Subcutaneous abdominal adipose tissue (tissue), 5 donors: Measurements from ENCODE around the gene PLPP3.

Experiments used
- H3K27ac ChIP-seq: one replicate; pipeline ENCODE4 v1.7.0; 2013; ENCODE audit warnings: low read depth, mild to moderate bottlenecking, inconsistent platforms, low read length, moderate library complexity
- H3K27me3 ChIP-seq, 5 donors: one replicate each; pipeline ENCODE4 v1.7.0; 2013; ENCODE audit warnings: low read length in 5 of 5, inconsistent platforms in 1 of 5; ENCODE audit not compliant: control insufficient read depth in 5 of 5, insufficient read depth in 4 of 5
- H3K36me3 ChIP-seq, 5 donors: one replicate each; pipeline ENCODE4 v1.7.0; 2013; ENCODE audit warnings: low read length in 5 of 5; ENCODE audit not compliant: control insufficient read depth in 5 of 5, insufficient read depth in 5 of 5
- H3K4me1 ChIP-seq, 5 donors: one replicate each; pipeline ENCODE4 v1.7.0; 2013; ENCODE audit warnings: low read length in 5 of 5, mild to moderate bottlenecking in 3 of 5, moderate library complexity in 1 of 5; ENCODE audit not compliant: control insufficient read depth in 5 of 5, insufficient read depth in 5 of 5
- H3K4me3 ChIP-seq, 5 donors: one replicate each; pipeline ENCODE4 v1.7.0; 2013; ENCODE audit warnings: low read length in 5 of 5, low read depth in 1 of 5
- H3K9ac ChIP-seq, 5 donors: one replicate each; pipeline ENCODE4 v1.7.0; 2013; ENCODE audit warnings: low read length in 5 of 5, mild to moderate bottlenecking in 4 of 5, moderate library complexity in 3 of 5
- H3K9me3 ChIP-seq, 5 donors: one replicate each; pipeline ENCODE4 v1.7.0; 2013; ENCODE audit warnings: low read length in 5 of 5; ENCODE audit not compliant: control insufficient read depth in 5 of 5
- donor health status: healthy.
- donor health status: healthy.
- donor health status: healthy.
- donor health status: healthy.
- donor health status: healthy.

The PLPP3 gene

GRCh38 chr1:56505792-56506743, 73.3 kb downstream of the PLPP3 start:
- Histone ChIP-seq H3K27me3 (no peaks in the 10 kb centered on the region), H3K9me3 (no peaks in the 10 kb centered on the region), H3K9ac (no peak overlapping the region), H3K4me1 (peaks cover 16 to 68% (median 48%) of the 10 kb centered on the region in 5 donors), H3K27ac (peak overlapping the region; percentile 60), H3K36me3 (peaks cover 17 to 79% (median 47%) of the 10 kb centered on the region in 5 donors), H3K4me3 (no peak overlapping the region)

DNA sequence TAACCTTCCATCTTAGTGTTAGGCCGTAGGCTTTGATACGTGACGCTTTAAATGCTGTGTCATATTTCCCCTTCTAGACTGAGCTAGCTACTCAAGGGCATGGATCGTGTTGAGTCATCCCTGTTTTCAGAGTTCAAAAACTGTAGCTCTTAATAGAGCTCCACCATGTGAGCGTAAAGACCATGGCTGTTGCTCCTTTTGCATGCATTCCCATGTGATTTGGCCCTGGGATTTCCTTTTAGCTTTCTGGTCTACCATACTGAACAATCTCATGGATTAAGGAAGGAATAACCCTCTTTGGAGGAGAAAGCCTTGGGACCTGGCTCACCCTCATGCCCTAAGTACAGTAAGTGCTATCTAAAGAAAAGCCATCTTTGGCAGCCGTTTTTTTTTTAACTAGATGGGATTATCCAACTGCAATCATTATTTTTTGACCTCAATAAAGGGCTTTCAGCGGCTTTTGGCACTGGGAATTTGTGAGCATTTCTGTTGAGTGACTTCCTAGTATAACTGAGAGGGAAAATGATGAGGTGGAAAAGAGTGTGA, 76.6 kb downstream of the PLPP3 start:
- Histone ChIP-seq H3K4me3 (no peak overlapping the region), H3K27ac (no peak overlapping the region), H3K4me1 (peaks cover 4 to 41% (median 19%) of the 10 kb centered on the region in 5 donors), H3K9ac (no peak overlapping the region), H3K27me3 (no peaks in the 10 kb centered on the region), H3K36me3 (peaks cover 20 to 64% (median 37%) of the 10 kb centered on the region in 5 donors), H3K9me3 (no peaks in the 10 kb centered on the region)

DNA sequence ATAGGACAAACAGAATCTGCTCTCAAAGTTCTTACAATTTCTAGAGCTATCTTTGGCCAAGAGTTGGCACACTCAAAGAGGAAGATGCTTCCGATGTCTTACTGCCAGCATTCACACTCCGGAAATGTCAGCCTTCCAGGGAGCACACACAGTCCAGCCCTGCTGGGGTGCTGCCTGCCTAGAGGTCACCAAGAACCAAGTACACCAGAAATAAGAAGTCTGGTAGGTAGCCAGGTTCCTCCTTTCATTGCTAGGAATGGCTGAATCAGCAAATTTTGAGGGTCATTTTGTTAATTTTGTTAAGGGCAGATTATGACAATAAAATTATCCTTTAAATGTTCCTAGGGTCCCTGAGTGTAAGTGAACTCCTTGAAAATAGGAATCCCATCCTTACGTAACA, 77.5 kb downstream of the PLPP3 start:
- Histone ChIP-seq H3K9me3 (no peaks in the 10 kb centered on the region), H3K9ac (no peak overlapping the region), H3K4me1 (peaks cover 1 to 41% (median 10%) of the 10 kb centered on the region in 5 donors), H3K27ac (peak overlapping the region; percentile 19), H3K36me3 (peaks cover 18 to 62% (median 29%) of the 10 kb centered on the region in 5 donors), H3K27me3 (no peaks in the 10 kb centered on the region), H3K4me3 (no peak overlapping the region)

DNA sequence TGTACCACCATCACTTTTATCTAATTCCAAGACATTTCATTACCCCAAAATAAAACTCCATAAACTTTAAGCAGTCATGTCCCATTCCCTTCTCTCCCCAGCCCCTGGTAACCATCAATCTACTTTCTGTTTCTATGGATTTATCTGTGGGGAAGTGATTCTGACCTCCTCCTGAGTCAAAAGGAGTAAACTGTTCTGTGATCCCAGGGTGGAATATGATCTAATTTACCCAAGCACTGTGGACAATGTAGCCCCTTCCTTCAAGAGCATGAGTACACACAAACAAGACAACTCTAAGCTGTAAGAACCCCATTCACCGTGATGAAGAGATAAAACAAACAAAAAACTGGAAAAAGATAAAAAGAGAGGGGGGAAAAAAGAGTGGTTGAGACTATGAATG, 77.9 kb downstream of the PLPP3 start:
- Histone ChIP-seq H3K36me3 (peaks cover 18 to 62% (median 28%) of the 10 kb centered on the region in 5 donors), H3K4me1 (peaks cover 0 to 41% (median 8%) of the 10 kb centered on the region in 5 donors), H3K27me3 (no peaks in the 10 kb centered on the region), H3K9ac (no peak overlapping the region), H3K4me3 (no peak overlapping the region), H3K27ac (peak overlapping the region; percentile 19), H3K9me3 (no peaks in the 10 kb centered on the region)

- Histone ChIP-seq H3K9ac (no peak overlapping the region), H3K27ac (peak overlapping the region; percentile 24), H3K4me3 (no peak overlapping the region), H3K36me3 (peaks cover 24 to 54% (median 39%) of the 10 kb centered on the region in 5 donors), H3K27me3 (no peaks in the 10 kb centered on the region), H3K9me3 (no peaks in the 10 kb centered on the region), H3K4me1 (peaks cover 0 to 35% (median 7%) of the 10 kb centered on the region in 5 donors)
These were observed 82.3 kb downstream of the PLPP3 start for GRCh38 chr1:56496821-56497772.

DNA sequence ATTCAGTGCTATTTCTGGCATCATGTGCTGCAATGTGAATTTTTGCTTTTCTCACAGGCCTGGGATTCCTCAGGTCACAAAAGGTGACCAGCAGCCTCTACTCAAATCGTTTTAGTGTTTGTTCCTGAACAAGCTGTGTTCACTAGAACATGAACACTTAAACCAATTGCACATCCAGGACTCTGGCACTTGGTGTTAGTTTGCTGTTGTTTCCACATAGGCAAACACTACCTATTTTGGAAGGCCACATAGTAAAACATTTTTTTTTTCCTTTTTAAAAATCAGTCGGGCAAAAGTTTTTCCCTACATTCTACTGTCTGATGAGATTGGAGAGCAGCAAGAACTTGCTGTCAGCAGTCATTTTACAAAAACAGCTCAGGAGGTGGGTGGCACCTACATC, 83.2 kb downstream of the PLPP3 start:
- H3K27ac ChIP-seq, result peak overlapping the region; percentile 18

DNA sequence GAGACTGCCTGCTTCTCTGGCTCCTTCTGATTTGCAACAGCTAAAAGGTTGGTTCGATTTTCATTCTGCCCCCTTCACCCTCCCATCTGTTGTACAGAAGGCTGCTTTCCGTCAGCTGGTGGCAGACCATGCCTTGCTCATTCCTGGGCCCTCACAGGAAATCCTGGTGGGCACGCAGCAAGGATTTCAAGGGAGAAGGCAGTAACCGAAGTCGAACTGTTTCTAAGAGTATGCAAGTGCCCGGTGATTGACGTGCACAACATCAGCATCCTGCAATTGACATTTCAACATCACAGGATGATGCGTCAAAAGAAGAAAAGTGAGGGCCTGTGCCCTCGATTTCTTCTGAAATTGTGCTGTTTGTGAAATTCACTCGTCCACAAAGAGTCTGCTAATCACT, 83.8 kb downstream of the PLPP3 start:
- peaks cover 0 to 37% (median 13%) of the 10 kb centered on the region in 5 donors for H3K4me1 ChIP-seq
- H3K9me3 ChIP-seq, result no peaks in the 10 kb centered on the region
- no peak overlapping the region for H3K4me3 ChIP-seq
- peaks cover 21 to 54% (median 42%) of the 10 kb centered on the region in 5 donors for H3K36me3 ChIP-seq
- H3K27me3 ChIP-seq, result no peaks in the 10 kb centered on the region
- H3K27ac ChIP-seq, result no peak overlapping the region
- no peak overlapping the region for H3K9ac ChIP-seq

More for the DNA sequence above, 83.2 kb downstream of the PLPP3 start:
- Histone ChIP-seq H3K27me3 (no peaks in the 10 kb centered on the region), H3K9me3 (no peaks in the 10 kb centered on the region), H3K4me1 (peaks cover 0 to 35% (median 13%) of the 10 kb centered on the region in 5 donors), H3K36me3 (peaks cover 21 to 57% (median 42%) of the 10 kb centered on the region in 5 donors), H3K9ac (no peak overlapping the region), H3K4me3 (no peak overlapping the region)

DNA sequence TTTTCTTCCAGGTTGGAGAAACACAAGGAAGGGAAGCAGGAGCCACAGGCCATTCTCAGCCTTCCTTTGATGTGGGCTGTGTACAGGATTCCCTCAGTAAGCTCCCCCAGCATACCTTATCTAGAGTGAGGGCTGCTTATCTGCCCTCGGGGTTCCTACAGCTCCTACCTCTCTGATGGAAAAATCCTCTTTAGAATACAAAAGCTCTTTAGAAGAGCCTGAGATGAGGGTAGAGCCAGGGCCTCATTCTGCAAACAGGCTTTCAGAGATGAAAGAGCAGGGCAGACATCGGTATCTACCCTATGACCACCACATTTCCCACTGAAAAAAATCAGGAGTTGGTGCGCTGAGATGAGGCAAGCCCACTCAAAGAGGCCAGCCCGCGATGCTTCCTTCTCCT, 85.1 kb downstream of the PLPP3 start:
- Histone ChIP-seq H3K27ac (no peak overlapping the region), H3K4me3 (no peak overlapping the region), H3K4me1 (peaks cover 0 to 34% (median 13%) of the 10 kb centered on the region in 5 donors), H3K36me3 (peaks cover 17 to 45% (median 35%) of the 10 kb centered on the region in 5 donors), H3K9me3 (no peaks in the 10 kb centered on the region), H3K9ac (no peak overlapping the region), H3K27me3 (no peaks in the 10 kb centered on the region)

- H3K36me3 ChIP-seq, result peaks cover 17 to 44% (median 35%) of the 10 kb centered on the region in 5 donors
- no peaks in the 10 kb centered on the region for H3K9me3 ChIP-seq
- H3K27ac ChIP-seq, result no peak overlapping the region
- no peak overlapping the region for H3K9ac ChIP-seq
- no peak overlapping the region for H3K4me3 ChIP-seq
- H3K27me3 ChIP-seq, result no peaks in the 10 kb centered on the region
- peaks cover 0 to 34% (median 13%) of the 10 kb centered on the region in 5 donors for H3K4me1 ChIP-seq
These were observed 85.5 kb downstream of the PLPP3 start for GRCh38 chr1:56493826-56494225.
